22Rv1 (cell line): ENCODE results near the gene MACIR.

Experiments
- ZFX ChIP-seq: fragments of 450-650 bp; IDR thresholded peaks from 2 replicates; pipeline ENCODE4 v1.6.1; 2017; ENCODE audit warnings: antibody characterized with exemption, borderline replicate concordance
- TF ChIP-seq, protein P1 (sequence below): fragments of 450-650 bp; IDR thresholded peaks from 2 replicates; pipeline ENCODE4 v1.5.1; 2017; ENCODE audit warnings: mild to moderate bottlenecking

DNA sequence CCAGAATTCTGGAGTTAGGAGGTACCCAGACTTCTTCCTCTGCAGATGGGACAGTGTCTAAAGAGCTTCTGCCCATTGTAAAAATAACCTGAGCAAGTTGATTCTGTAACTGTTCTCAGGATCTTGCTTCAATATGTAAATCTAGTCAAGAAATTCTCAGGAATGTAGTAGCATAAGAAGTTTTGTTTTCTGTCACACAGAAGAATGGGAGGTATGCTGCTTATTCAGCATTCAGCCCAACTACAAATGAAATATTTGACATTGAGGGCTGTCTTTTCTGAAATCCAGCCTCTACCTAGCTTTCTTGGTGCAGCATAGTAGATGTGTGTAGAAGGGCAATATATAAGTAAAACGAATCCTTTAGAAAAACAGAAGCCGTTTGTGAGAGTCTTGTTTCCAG lies 13.8 kb downstream of the MACIR start:
- TF ChIP-seq, protein P1, sequence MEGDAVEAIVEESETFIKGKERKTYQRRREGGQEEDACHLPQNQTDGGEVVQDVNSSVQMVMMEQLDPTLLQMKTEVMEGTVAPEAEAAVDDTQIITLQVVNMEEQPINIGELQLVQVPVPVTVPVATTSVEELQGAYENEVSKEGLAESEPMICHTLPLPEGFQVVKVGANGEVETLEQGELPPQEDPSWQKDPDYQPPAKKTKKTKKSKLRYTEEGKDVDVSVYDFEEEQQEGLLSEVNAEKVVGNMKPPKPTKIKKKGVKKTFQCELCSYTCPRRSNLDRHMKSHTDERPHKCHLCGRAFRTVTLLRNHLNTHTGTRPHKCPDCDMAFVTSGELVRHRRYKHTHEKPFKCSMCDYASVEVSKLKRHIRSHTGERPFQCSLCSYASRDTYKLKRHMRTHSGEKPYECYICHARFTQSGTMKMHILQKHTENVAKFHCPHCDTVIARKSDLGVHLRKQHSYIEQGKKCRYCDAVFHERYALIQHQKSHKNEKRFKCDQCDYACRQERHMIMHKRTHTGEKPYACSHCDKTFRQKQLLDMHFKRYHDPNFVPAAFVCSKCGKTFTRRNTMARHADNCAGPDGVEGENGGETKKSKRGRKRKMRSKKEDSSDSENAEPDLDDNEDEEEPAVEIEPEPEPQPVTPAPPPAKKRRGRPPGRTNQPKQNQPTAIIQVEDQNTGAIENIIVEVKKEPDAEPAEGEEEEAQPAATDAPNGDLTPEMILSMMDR: no peak
- no peak for TF ChIP-seq ZFX
